Measurements from ENCODE around the gene ADAD1. TPM values are rescaled to one million over a fixed set of nuclear protein-coding genes. Genes with fewer than 3 reads are reported as not detected.
"Not testable (repeated sequence)": the region's sequence is repeated elsewhere in the genome, so short reads cannot be mapped to it uniquely, and the experiment has no call there.

ADAD1 gene
- polyA plus RNA-seq (ENCODE audit: insufficient read depth in 1 of 5, insufficient read length in 5 of 5, low replicate concordance in 1 of 5), result not detected
- long read RNA-seq, donor 1, result 0 reads
- long read RNA-seq, donor 2, result 0 reads
- long read RNA-seq, donor 3, result 0 reads
- long read RNA-seq, donor 4, result 0 reads
- long read RNA-seq, donor 5, result 0 reads
- long read RNA-seq, donor 6, result 0 reads
- long read RNA-seq, donor 7, result 0 reads
- long read RNA-seq, donor 8, result 0 reads

GRCh38 chr4:122378711-122379110 is at the start of gene ADAD1:
Gene ADAD1, plus strand, starts transcription at chr4:122379011. Its CDS starts 1,059 bp downstream, at chr4:122380070.
- DNase-seq, result no peak

- DNase-seq, result no peak
These were observed 48.8 kb upstream of the ADAD1 start for GRCh38 chr4:122329876-122330565.

- DNase-seq, result no peak
These were observed 47.6 kb upstream of the ADAD1 start for GRCh38 chr4:122331195-122331594.

- no peak for DNase-seq
These were observed 44.0 kb upstream of the ADAD1 start for GRCh38 chr4:122334828-122335227.

- no peak for DNase-seq
These were observed 36.9 kb upstream of the ADAD1 start for GRCh38 chr4:122341886-122342285.

GRCh38 chr4:122346036-122346435 is 32.8 kb upstream of the ADAD1 start:
- DNase-seq, result no peak

- DNase-seq, result no peak
These were observed 32.3 kb upstream of the ADAD1 start for GRCh38 chr4:122346503-122346902.

GRCh38 chr4:122356317-122356808 is 22.4 kb upstream of the ADAD1 start:
- DNase-seq, result no peak

- DNase-seq, result no peak
These were observed 18.1 kb upstream of the ADAD1 start for GRCh38 chr4:122360754-122361153.

GRCh38 chr4:122364700-122365404 is 14.0 kb upstream of the ADAD1 start:
- DNase-seq, result no peak

GRCh38 chr4:122368786-122369185 is 10.0 kb upstream of the ADAD1 start:
- DNase-seq, result not testable (repeated sequence)

- no peak for DNase-seq
These were observed 1.5 kb upstream of the ADAD1 start for GRCh38 chr4:122377352-122377751.

GRCh38 chr4:122379239-122379638 is 428 bp downstream of the ADAD1 start:
- no peak for DNase-seq

GRCh38 chr4:122383341-122383740 is 4.5 kb downstream of the ADAD1 start:
- DNase-seq, result no peak

- DNase-seq, result no peak
These were observed 5.4 kb downstream of the ADAD1 start for GRCh38 chr4:122384245-122384644.

- peak; percentile 27 for DNase-seq
These were observed 14.5 kb downstream of the ADAD1 start for GRCh38 chr4:122393276-122393675.

- DNase-seq, result no peak
These were observed 25.1 kb downstream of the ADAD1 start for GRCh38 chr4:122403861-122404260.

- DNase-seq, result no peak
These were observed 33.7 kb downstream of the ADAD1 start for GRCh38 chr4:122412547-122412946.

- DNase-seq, result no peak
These were observed 44.4 kb downstream of the ADAD1 start for GRCh38 chr4:122423246-122423645.

- DNase-seq, result no peak
These were observed 52.5 kb downstream of the ADAD1 start for GRCh38 chr4:122431351-122431750.

GRCh38 chr4:122434285-122434684 is 55.5 kb downstream of the ADAD1 start:
- no peak for DNase-seq

GRCh38 chr4:122450847-122451246 is 72.0 kb downstream of the ADAD1 start:
- no peak for DNase-seq
